ENCODE measurements around the gene NPEPL1.
"Not testable (repeated sequence)": the region's sequence is repeated elsewhere in the genome, so short reads cannot be mapped to it uniquely, and the experiment has no call there.

NPEPL1 gene

DNA sequence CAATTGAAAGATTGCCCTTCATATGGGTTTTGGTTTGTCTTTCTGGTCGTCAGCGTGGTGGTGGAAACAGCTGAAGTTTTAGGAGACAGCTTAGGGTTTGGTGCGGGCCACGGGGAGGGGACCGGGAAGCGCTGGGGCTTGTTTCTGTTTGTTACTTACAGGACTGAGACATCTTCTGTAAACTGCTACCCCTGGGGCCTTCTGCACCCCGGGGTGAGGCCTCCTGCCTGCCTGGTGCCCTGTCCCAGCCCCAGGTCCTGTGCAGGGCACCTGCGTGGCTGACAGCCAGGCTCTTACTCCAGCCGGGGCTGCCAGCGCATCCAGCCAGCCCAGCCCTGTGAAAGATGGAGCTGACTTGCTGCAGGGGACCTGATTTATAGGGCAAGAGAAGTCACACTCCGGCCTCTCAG is 22.8 kb downstream of the NPEPL1 start:
- DNase-seq (ENCODE audit: low spot score) = no peak

DNA sequence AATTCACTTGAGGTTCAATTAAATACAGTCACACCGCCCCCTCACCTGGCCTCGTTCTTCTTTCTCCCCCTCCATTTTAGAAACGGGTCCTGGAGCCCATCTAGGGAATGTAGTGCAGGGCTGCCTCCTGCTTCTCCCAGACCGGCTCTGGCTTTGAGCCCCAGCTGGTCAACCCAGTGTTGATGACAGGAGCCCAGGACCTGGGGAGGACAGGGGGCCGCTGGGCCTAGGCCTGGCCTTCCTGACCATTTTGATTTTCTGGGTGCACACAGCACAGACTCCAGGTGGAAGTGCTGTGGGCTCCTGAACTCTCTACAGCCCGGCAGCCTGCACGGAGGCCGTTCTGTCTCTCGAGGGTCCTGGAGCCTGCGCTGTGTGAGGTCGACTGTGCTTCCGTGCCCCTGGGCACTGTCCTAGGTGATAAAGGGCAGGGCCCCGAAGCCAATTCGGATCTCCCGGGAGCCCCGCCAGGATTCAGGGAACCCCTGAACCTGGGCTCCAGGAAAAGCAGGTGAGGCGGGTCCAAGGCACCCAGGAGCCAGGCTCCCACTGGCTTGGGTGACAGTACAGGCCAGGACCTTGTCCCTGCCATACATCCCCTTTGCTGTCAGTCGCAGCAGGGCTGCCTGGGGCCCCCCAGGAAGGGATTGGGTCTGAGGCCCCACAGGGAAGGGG is 23.3 kb downstream of the NPEPL1 start:
- no peak for DNase-seq (ENCODE audit: low spot score)

DNA sequence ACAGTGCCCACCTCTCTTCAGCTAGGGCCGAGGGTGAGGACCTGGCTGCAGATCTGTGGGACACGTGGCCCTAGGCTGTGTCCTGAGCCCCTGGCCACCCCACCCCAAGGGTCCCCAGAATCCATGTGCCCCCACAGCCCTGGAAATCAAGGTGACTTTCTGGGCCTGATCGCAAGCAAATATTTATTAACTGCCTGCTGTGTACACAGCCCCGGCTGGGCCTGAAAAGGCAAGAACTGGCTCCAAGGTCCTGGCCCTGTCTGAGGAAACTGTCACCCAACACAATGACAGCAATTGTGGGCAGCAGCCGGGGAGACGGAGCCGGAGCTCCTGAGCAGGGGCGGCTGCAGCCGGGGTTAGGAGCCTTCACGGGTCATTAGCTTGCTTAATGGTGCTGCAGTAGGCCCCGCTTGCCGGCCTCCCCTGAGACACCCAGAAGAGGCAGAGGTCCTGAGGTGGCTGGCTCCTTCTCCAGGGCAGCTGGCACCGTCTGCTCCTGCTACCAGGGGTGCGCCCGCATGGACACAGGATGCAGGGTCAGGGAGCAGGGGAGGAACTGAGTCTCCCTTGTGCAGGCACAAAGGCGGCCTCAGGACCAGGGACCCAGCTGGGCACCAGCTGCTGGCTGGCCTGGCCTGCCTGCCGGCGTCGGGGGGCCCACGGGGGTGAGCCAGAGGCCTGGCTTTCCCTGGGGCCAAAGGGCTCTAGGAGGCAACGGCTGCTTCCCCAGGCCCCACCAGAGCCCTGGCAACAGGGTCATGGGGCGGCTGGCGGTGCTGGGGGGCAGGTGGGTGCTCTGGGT is 24.1 kb downstream of the NPEPL1 start:
- DNase-seq (ENCODE audit: low spot score) = no peak

DNA sequence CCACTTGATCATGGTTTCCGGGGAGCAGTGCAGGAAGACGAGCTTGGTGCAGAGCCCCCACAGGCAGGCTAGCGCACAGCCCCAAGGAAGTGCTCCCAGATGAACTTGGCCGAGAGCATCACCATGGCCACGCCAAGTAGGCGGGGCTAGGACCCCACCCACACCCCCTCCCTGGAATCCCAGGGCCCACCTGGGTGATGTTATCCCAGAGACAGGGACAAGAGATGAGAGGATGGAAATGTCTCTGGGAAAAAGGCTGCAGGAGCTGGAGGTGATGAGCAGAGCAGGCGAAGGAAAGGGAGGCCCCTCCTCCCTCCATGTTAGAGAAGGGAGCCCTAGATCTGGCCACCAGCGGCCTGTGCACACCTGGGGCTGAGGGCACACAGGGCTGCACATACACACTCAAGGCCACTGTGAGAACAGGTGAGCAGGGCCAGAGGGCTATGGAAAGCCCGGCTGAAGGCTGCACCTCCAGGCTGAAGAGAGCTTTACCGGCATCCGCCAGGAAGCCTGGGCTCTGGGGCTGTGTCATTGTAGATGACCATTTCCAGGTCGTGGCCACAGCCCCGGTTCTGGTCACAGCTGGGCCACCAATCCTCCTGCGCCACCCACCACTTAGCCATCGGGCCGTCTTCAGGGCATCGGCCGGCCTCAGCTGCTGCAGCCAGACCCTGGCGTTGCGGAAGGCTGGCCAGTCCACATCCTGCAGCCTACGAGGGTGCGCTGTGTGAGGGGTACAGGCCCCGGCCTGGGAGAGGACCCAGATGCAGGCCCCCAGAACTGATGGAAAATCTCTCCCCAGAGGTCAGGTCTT is 24.9 kb downstream of the NPEPL1 start:
- DNase-seq (ENCODE audit: low spot score) = no peak

DNA sequence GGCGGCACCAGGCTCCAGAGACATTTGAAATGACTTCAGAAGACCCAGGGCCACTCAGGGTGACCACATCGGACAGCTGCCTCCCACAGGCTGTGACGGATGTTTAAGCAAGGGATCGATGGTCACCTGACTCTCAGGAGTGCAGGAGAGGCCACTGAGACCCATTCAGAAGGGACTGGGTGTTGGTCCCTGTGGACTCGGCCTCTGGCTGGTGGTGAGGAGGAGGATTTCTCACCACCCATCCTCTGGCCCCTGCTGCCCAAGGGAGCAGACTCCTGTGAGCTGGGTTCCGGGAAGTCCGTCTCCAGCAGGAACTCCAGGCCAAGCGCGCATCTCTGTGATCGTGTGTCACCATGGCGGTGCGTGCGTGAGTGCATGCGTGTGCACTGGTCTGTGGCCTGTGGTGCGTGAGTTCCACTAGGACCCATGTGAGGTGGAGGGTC is 25.5 kb downstream of the NPEPL1 start:
- DNase-seq (ENCODE audit: low spot score) = no peak

DNA sequence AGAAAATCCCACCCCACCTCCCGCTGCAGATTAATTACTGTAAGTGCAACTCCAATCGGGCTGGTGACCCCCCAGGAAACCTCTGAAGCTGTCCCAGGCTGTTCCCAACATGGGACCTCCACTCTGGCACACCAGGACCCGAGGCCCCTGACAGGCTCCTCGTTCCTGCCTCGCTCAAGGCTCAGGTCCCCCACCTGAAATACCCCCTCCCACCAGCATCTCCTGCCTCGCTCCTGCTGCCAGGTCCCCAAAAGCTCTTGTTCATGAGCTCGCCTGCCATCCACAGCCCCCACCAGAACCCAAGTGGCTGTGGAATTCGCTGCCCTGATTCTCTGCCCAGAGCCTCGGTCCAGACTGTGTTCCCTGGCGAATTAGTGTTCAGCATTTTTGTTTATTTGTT is 26.1 kb downstream of the NPEPL1 start:
- no peak for DNase-seq (ENCODE audit: low spot score)

DNA sequence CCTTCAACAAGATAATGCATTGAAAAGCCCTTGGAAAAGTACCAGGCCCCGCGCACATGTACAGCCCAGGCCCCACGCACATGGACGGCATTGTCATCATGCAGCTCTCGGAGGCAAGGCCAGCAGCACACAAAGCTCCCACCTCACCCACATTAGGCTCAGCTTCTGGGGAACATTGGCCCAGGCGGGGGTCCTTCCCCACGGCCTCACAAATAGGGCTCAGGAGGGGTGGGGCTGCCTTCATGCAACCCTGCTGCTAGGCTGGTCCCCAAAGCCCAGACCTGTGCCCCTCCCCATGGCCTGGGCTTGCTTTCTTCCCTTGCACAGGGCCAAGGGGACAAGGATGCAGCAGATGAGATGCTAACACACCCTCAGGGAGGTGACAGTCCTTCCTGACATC is 26.7 kb downstream of the NPEPL1 start:
- DNase-seq (ENCODE audit: low spot score) = no peak

DNA sequence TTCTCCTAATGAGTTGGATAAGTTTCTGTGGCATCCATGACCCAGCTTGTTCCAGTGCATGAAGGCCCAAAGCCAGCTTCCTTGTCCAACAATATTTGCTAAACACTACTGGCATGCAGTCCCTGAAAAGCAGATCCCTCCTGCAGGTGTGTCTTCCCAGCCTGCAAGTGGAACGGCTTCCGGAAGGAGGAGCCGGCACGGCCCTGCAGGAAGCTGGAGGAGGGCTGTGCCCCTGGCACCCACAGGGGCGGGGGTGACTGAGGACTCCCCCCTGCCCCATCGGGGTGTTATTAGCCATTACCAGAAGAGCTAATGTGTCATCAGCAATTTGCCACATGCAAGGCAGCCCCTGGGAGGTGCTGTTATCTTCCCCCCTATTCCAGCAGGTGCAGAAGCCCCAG is 27.4 kb downstream of the NPEPL1 start:
- no peak for DNase-seq (ENCODE audit: low spot score)

DNA sequence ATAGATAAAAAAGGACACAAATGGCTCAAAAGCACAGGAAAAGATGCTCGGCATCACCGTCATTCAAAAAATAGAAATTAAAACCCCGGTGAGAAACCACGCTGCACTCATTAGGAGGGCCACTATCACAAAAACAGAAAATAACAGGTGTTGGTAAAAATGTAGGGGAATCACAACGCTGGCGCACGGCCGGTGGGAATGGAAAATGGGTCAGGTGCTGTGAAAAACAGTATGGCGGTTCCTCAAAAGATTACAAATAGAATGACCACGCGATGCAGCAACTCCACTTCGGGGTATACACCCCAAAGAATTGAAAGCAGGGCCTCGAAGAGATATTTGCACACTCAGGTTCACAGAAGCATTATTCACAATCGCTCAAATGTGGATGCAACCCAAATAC is 28.3 kb downstream of the NPEPL1 start:
- DNase-seq (ENCODE audit: low spot score) = no peak

DNA sequence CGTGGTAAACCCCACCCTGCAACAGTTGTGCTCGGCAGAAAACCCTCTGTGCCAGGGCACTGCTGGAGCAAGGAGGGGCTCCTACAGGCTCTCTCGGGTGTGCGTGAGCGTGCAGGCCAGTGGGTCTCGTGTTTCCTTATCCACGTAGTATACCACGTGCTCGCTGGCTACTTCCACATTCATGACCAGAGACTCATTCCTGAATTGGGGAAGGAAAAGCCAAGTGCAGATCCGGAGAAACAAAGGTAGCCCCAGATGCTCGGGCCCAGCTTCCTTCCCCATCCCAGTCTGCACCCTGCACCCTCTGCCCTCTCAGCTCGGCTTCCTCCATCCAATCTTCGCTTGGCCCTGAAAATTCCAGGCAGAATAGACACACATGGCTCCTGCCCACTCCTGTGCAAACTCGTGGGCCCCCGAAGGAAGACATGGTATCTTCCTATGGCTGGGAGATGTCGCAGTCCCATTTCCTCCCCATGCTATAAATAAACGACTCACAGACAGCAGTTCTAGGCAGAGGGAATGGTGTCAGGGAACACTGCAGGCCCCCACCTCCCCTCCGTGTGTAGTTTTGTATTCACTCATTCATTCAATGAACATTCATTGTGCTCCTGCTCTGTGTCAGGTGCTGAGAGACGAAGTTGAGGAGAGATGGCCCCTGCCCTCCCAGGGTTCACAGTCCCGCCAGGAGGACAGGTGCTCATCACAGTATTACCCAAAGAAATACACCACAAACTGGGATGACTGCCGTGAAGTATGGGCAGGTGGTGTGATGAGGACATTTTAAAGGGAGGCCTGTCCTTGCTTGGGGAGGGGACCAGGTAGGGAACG is 29.6 kb downstream of the NPEPL1 start:
- DNase-seq (ENCODE audit: low spot score) = no peak

DNA sequence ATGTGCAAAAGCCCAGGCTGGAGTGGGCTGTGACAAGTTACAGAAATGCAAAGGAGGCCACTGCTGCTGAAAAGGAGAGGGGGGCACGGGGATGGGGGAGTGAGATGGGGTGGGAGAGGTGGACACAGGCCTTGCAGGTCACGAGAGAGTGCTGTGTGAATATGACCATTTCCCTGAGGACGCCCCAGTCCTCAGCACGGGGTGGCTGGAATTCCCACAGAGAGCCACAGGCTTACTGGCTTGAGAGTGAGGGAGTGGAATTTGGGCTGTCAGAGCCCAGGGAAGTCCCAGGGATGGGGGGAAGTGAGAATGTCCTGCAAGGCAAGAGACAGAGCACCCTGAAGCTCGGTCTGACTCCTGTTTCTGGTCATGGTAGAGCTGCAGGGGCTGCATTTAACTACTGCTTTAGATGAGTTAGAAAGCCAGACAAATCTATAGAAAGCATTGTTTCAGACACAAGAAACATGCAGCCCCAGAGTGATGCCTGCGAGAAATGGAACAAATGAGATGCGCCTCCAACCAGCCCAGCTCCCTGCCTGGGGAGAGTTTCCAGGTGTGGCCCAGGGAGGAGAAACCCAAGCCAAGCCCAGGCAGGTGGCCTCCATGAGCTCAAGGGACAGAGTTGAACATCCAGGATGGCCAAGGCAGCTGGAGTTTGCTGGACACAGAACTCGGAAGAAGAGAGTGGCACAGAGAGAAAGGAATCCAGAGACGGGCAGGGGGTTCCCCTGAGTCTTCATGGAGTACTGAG is 30.5 kb downstream of the NPEPL1 start:
- DNase-seq (ENCODE audit: low spot score) = no peak

DNA sequence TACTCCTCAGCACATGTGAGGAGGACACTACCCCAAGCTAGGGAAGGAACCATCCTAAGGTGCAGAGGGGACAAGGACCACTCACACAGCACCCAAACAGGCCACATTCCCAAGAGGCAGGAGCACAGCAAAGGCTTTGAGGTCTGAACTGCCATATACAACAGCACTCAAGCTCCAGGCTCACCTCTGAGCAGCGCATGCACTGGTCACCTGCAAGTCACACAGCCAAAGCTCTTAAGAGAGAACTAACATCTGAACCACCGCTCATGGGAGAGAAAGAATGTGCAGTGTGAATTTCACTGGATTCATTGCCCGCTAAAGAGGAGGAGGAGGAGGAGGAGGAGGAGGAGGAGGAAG is 31.0 kb downstream of the NPEPL1 start:
- no peak for DNase-seq (ENCODE audit: low spot score)

DNA sequence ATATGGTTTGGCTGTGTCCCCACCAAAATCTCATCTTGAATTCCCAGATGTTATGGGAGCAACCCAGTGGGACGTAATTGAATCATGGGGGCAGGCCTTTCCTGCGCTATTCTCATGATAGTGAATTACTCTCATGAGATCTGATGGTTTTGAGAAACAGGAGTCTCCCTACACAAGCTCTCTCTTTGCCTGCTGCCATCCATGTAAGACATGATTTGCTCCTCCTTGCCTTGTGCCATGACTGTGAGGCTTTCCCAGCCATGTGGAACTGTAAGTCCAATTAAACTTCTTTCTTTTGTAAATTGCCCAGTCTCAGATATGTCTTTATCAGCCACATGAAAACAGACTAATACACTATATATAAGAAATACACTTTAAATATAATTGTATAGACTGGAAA is 33.6 kb downstream of the NPEPL1 start:
- not testable (repeated sequence) for DNase-seq (ENCODE audit: low spot score)

DNA sequence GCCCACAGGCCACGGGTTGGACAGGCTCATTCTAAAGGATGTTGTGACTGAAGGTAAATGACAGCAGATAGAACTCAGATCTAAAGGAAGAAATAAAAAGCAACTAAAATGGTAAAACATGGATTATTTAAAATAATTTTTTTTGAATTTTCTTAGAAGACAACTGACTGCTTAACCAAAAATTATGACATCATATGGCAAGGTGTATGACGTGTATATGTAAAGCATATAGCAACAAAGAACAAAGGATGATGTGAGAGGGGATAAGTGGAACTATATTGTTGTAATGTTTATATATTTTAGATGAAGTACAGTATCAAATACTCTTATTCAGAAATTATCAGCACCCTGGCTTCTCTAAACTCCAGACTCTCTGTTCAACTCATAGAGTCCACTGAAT is 38.6 kb downstream of the NPEPL1 start:
- no peak for DNase-seq (ENCODE audit: low spot score)

DNA sequence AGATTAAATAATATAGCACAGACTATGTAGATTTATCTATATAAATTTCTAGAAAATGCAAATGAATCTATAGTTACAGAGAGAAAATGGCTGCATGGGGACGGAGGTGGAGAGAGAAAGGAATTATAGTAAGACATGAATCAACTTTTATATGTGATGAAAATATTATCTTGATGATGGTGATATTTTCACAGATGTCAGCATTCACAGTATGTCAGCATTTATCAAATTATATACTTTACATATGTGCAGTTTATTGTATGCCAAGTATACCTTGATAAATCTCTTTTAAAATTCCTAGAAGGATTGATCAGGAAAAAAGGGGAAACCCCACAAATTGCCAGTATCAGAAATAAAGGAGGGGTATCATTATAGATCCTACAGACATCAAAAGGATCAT is 44.6 kb downstream of the NPEPL1 start:
- DNase-seq (ENCODE audit: low spot score) = no peak

DNA sequence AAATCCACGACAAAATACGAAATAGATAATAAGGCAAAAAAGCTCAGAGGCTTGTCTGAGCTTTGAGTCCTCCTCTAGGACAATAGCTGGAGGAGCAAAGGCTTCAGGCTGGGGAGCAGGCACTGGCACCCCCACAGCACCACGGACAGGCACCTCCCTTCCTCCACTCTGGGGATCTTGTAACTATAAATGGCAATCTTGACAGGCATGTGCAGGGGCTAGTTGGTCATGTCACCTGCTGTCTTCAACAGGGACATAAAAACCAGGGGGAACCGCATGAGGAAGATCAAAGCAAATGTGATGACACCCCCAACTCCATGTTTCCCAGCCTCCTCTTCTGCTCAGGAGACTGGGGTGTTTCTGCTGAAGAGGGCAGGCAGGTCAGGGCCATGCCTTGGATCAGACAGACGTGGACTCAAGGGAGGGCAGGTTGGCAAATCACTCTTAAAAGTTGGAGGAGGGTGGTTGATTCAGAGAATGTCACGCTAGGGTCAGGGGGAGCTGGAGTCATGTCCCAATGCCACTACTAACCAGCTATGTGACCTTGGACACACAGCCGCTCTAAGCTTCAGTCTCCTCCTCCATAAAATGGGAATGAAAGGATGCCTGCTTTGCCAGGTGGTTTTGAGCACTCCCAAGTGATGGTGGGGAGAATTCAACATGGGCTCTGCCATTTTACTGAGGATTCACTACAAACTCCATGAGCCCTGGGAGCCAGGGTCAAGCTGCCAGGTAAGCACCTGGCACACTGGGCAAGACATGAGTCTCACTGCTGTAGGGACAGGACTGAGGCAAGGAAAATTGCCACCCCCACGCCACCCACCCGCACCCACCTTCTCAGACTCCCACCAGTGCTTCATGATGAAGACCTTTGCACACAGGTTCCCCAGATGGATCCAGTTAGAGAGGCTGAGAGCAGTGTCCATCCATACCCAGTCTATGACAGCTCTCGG is 48.0 kb downstream of the NPEPL1 start:
- DNase-seq (ENCODE audit: low spot score) = no peak

DNA sequence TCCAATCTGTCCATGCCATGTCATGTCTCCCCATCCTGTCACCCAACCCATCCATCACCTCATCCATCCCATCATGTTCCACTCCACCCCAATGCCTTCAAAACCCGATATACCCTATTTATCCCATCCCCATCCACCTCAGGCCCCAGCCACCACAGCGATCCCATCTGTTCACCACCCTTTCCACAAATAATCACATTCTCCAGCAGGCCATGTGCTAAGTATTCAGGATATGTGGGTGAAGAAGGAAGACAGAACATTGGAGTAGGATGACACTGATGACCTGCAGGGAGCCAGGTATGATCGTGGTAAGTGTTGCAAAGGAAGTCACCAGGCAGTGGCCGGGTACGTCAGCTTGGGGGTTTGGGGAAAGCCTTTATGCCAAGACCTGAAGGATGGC is 48.8 kb downstream of the NPEPL1 start:
- no peak for DNase-seq (ENCODE audit: low spot score)

DNA sequence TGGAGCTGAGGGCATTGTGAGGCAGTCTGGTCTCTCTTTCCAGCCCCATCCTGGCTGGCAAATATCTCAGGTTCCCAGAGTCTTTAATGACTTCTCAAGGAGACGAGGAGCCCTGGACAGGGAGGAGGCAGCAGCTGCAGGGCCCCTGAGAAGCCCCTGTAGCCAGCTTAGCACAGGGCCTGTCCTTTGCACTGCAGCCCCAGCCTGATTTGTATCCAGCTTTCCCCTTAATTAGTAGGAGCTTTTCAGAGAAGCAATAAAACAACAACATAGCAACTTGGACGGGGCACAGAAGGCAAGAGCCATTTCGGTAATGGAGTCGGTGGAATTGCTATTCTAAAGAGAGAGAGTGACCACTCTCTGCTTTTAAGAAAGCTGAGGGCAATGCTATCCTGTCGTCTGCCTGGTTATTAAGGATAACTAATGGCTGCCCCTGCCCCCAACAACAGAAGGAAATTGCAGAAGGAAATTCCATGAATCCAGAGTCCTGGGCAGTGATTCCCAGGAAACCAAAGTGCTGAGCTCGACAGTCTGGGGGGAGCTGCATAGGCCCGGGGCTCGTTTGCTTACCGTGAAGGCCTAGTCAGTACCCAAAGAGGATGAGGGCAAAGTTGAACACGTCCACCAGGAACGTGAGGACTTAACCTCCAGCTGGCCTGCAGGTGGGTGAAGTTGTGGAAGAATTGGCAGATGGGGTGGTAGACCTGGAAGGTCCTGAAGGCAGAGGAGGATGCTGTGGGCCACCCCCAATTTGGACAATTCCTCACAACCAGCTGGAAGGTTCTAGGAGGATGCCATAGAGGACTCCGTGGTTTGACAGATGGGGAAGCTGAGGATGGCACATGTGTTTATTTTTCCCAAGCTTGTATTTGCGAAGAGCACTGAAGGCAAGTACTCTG is 50.3 kb downstream of the NPEPL1 start:
- no peak for DNase-seq (ENCODE audit: low spot score)

DNA sequence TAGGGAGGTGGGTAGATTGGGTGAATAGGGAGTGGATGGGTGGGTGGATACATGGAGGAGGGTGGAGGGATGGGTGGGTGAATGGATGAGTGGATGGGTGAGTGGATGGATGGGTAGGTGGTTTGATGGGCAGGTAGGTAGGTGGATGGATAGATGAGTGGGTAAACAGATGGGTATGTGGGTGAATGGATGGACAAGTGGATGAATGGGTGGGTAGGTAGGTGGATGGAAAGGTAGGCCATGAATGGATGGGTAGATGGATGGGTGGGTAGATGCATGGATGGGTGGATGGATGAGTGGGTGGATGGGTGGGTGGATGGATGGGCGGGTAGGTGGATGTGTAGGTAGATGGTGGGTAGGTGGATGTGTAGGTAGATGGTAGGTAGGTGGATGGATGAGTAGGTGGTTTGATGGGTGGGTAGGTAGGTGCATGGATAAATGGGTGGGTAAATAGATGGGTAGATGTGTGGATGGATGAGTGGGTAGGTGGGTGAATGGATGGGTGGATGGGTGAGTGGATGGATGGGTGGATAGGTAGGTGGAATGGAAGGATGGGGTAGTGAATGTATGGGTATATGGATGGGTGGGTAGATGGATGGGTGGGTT is 51.4 kb downstream of the NPEPL1 start:
- DNase-seq (ENCODE audit: low spot score) = no peak

Measured in NAMALWA (cell line).